DOHH2 (cell line): Measurements from ENCODE around the gene ABCB6.

Experiments used
- EZH2phosphoT487 ChIP-seq: fragments of 200-600 bp; sonication (generic); IDR thresholded peaks from 2 replicates; pipeline ENCODE4 v1.6.1; 2017; ENCODE audit warnings: borderline replicate concordance, mild to moderate bottlenecking, antibody characterized with exemption, low read length, moderate library complexity, mixed read lengths
- TF ChIP-seq, protein P1 (sequence below): fragments of 200-600 bp; sonication (generic); IDR thresholded peaks from one replicate; pipeline ENCODE4 v1.5.1; 2014; ENCODE audit warnings: antibody characterized with exemption, mild to moderate bottlenecking, low read depth, low read length; ENCODE audit not compliant: poor library complexity, severe bottlenecking

DNA sequence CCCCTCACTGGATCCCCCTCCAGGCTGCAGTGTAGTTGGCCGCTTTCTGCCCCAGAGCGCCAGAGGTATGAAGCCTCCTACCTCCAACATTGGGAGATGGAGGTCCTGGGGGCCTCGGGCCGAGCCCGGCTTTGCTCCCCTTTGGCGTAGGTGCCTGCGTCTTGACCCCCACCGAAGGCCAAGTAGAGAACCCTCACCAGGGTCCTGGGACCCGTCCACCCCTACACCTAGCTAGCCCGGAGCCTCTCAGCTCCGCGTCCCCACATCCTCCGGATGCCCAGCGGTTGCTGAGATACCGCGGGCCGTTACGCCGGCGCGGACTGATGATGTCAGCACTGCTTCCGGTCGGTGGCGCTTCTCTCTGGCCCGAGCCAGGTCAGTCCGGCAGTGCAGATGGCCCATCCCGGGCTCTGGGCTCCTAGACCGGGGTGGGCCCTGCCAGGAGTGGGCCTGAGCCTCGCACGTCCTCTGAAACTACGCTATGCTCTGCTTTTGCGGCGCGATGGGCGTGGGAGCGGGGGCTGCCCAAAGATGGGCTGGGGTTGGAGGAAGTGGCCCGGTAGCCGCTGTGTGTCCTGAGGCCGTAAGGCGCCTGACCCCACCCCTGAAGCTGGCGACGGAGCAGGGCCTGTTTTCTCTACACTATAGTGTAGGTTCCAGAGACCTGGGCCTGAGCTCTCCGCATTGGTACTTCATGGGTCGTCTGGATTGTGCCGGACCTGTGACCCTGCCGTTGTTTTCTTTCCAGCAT lies 26.6 kb upstream of the ABCB6 start, which contains the start of the genes GLB1L and STK16:
- TF ChIP-seq EZH2phosphoT487, result no peak
- TF ChIP-seq, protein P1, sequence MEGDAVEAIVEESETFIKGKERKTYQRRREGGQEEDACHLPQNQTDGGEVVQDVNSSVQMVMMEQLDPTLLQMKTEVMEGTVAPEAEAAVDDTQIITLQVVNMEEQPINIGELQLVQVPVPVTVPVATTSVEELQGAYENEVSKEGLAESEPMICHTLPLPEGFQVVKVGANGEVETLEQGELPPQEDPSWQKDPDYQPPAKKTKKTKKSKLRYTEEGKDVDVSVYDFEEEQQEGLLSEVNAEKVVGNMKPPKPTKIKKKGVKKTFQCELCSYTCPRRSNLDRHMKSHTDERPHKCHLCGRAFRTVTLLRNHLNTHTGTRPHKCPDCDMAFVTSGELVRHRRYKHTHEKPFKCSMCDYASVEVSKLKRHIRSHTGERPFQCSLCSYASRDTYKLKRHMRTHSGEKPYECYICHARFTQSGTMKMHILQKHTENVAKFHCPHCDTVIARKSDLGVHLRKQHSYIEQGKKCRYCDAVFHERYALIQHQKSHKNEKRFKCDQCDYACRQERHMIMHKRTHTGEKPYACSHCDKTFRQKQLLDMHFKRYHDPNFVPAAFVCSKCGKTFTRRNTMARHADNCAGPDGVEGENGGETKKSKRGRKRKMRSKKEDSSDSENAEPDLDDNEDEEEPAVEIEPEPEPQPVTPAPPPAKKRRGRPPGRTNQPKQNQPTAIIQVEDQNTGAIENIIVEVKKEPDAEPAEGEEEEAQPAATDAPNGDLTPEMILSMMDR, result no peak
